CD4-positive, alpha-beta memory T cell (primary cell): ENCODE data around the gene CHRM2. TPM values are rescaled to one million over a fixed set of nuclear protein-coding genes. Genes with fewer than 3 reads are reported as not detected.

Experiments
- CTCF ChIA-PET: fragments of 350-600 bp; sonication (Branson Sonifier 250); formaldehyde crosslinking; loops from one replicate; lab custom pipeline; 2021; ENCODE audit warnings: inconsistent platforms; ENCODE audit not compliant: partially characterized antibody; lab: Charles Lee
- POLR2A ChIA-PET: fragments of 350-600 bp; sonication (Branson Sonifier 250); formaldehyde crosslinking; loops from one replicate; lab custom pipeline; 2021; ENCODE audit not compliant: partially characterized antibody; lab: Charles Lee
- DNase-seq, 5 donors: peaks; one replicate each; pipeline versions ENCODE4 v3.0.0 to v3.0.0-alpha.2; 2020 to 2022; ENCODE audit warnings: mixed read lengths in 1 of 5
- H3K27ac ChIP-seq: one replicate; pipeline ENCODE4 v1.7.0; 2013; ENCODE audit warnings: low read depth, low read length
- H3K27me3 ChIP-seq: 2 replicates; pipeline ENCODE4 v1.7.0; 2013; ENCODE audit warnings: mild to moderate bottlenecking, low read length, moderate library complexity; ENCODE audit not compliant: insufficient read depth
- H3K36me3 ChIP-seq: 2 replicates; pipeline ENCODE4 v1.7.0; 2013; ENCODE audit warnings: mild to moderate bottlenecking, low read length, moderate library complexity; ENCODE audit not compliant: insufficient read depth
- H3K4me1 ChIP-seq: 2 replicates; pipeline ENCODE4 v1.7.0; 2013; ENCODE audit warnings: mild to moderate bottlenecking, low read length, moderate library complexity; ENCODE audit not compliant: insufficient read depth
- H3K4me3 ChIP-seq, 2 donors: one replicate each; pipeline ENCODE4 v1.7.0; 2013; ENCODE audit warnings: low read length in 2 of 2, mild to moderate bottlenecking in 1 of 2
- H3K9me3 ChIP-seq, 2 donors: one replicate each; pipeline ENCODE4 v1.7.0; 2013; ENCODE audit warnings: low read length in 2 of 2, control low read depth in 1 of 2; ENCODE audit not compliant: control insufficient read depth in 1 of 2
- H3K27ac Mint-ChIP-seq, 7 donors: one replicate each; pipeline ENCODE4 v1.8.0; 2020 to 2021; ENCODE audit warnings: mixed read lengths in 7 of 7, mild to moderate bottlenecking in 6 of 7, inconsistent platforms in 3 of 7, moderate library complexity in 3 of 7
- H3K27me3 Mint-ChIP-seq, 2 donors: one replicate each; pipeline ENCODE4 v1.8.0; 2020 to 2021; ENCODE audit warnings: mixed read lengths in 2 of 2
- H3K36me3 Mint-ChIP-seq, 2 donors: one replicate each; pipeline ENCODE4 v1.8.0; 2020 to 2021; ENCODE audit warnings: mixed read lengths in 2 of 2, inconsistent platforms in 1 of 2, mild to moderate bottlenecking in 1 of 2
- H3K4me1 Mint-ChIP-seq, 4 donors: one replicate each; pipeline ENCODE4 v1.8.0; 2020 to 2021; ENCODE audit warnings: mixed read lengths in 4 of 4, mild to moderate bottlenecking in 1 of 4
- H3K4me3 Mint-ChIP-seq, 8 donors: one replicate each; pipeline ENCODE4 v1.8.0; 2020 to 2021; ENCODE audit warnings: mixed read lengths in 8 of 8, mild to moderate bottlenecking in 7 of 8, moderate library complexity in 6 of 8, inconsistent platforms in 3 of 8
- H3K9me3 Mint-ChIP-seq, 8 donors: one replicate each; pipeline ENCODE4 v1.8.0; 2020 to 2021; ENCODE audit warnings: mixed read lengths in 8 of 8, mild to moderate bottlenecking in 5 of 8, inconsistent platforms in 3 of 8, moderate library complexity in 1 of 8
- intact Hi-C: fragments of 100-400 bp; cut with micrococcal nuclease; formaldehyde crosslinking; loops from one replicate; pipeline ENCODE4 v1.15.1; 2023
- polyA plus RNA-seq, 2 donors: library from polyadenylated mRNA; unstranded; fragments of 300-500 nt; fragmentation: Illumina TruSeq; gene quantifications; one replicate each; pipeline ENCODE4 v1.2.3, GENCODE V29; 2021
- total RNA-seq, 2 experiments: library from RNA; stranded (reverse); gene quantifications; one replicate each; pipeline ENCODE4 v1.2.3, GENCODE V29; 2021

Gene CHRM2
- total and polyA plus RNA-seq, 4 experiments from 2014 or later: not detected

GRCh38 chr7:136940917-136941316 lies 72.5 kb downstream of the CHRM2 start:
- Mint-ChIP-seq H3K27me3 (no peaks in the 10 kb centered on the region), H3K4me1 (no peaks in the 10 kb centered on the region), H3K9me3 (peaks cover 0 to 10% (median under 1%) of the 10 kb centered on the region in 8 donors), H3K4me3 (no peak overlapping the region), H3K36me3 (no peaks in the 10 kb centered on the region), H3K27ac (no peak overlapping the region)
- no peak overlapping the region for H3K4me3 ChIP-seq
- H3K9me3 ChIP-seq: no peaks in the 10 kb centered on the region
- no peaks in the 10 kb centered on the region for H3K27me3 ChIP-seq
- CTCF ChIA-PET: no interaction called here
- no peaks in the 10 kb centered on the region for H3K4me1 ChIP-seq
- POLR2A ChIA-PET: no interaction called here
- no peak for DNase-seq
- H3K36me3 ChIP-seq: no peaks in the 10 kb centered on the region
- intact Hi-C loops: no loop called here
- no peak overlapping the region for H3K27ac ChIP-seq

- peaks cover 0 to 9% (median under 1%) of the 10 kb centered on the region in 8 donors for H3K9me3 Mint-ChIP-seq
Observed at GRCh38 chr7:136941816-136942215, 73.4 kb downstream of the CHRM2 start.

DNA sequence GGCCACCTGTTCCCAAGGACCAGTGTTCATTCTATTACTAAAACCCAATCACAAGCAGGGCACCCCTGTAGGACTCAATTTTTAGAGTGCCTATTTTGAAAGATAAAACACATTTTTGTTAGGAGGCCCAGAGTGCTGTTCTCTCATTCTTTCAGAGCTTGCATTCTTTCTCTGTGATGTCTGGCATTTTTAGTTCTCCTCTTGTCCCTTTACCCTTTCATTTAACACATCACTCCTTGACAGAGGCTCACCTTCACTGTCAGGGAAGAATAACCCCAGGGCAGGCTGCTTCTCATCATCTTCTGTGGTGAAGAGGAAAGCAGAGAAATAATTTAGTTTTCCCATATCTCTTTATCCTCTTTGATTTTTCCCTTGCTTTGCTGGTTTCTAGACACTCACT lies 73.9 kb downstream of the CHRM2 start:
- DNase-seq: no peak
- H3K4me1 ChIP-seq: no peaks in the 10 kb centered on the region
- no peaks in the 10 kb centered on the region for H3K27me3 Mint-ChIP-seq
- ChIA-PET POLR2A (no interaction called here), CTCF (interaction anchor here (1.2 kb wide), 1 partner anchor 17 kb away, joined by 4 read pairs; no protein-coding TSS in a partner anchor)
- peaks cover 0 to 7% (median 0%) of the 10 kb centered on the region in 8 donors for H3K9me3 Mint-ChIP-seq
- no peaks in the 10 kb centered on the region for H3K4me1 Mint-ChIP-seq
- no peaks in the 10 kb centered on the region for H3K9me3 ChIP-seq
- H3K27ac ChIP-seq: no peak overlapping the region
- intact Hi-C loops: no loop called here
- no peaks in the 10 kb centered on the region for H3K36me3 Mint-ChIP-seq
- H3K27me3 ChIP-seq: no peaks in the 10 kb centered on the region
- H3K4me3 Mint-ChIP-seq: peak overlapping the region in 1 of 8 donors; percentile 1
- H3K36me3 ChIP-seq: no peaks in the 10 kb centered on the region
- H3K27ac Mint-ChIP-seq: no peak overlapping the region
- no peak overlapping the region for H3K4me3 ChIP-seq

More at GRCh38 chr7:136941816-136942215, 73.4 kb downstream of the CHRM2 start:
- no peaks in the 10 kb centered on the region for H3K27me3 ChIP-seq
- no peaks in the 10 kb centered on the region for H3K27me3 Mint-ChIP-seq
- DNase-seq: no peak
- no peaks in the 10 kb centered on the region for H3K9me3 ChIP-seq
- ChIA-PET POLR2A (no interaction called here), CTCF (interaction anchor here (1.2 kb wide), 1 partner anchor 17 kb away, joined by 4 read pairs; no protein-coding TSS in a partner anchor)
- no peak overlapping the region for H3K27ac ChIP-seq
- no peak overlapping the region for H3K27ac Mint-ChIP-seq
- no peaks in the 10 kb centered on the region for H3K4me1 Mint-ChIP-seq
- no peak overlapping the region for H3K4me3 ChIP-seq
- no peaks in the 10 kb centered on the region for H3K36me3 ChIP-seq
- H3K4me3 Mint-ChIP-seq: no peak overlapping the region
- H3K36me3 Mint-ChIP-seq: no peaks in the 10 kb centered on the region
- intact Hi-C loops: no loop called here
- H3K4me1 ChIP-seq: no peaks in the 10 kb centered on the region

GRCh38 chr7:136942994-136943393 lies 74.5 kb downstream of the CHRM2 start:
- Histone ChIP-seq H3K27ac (no peak overlapping the region), H3K4me1 (no peaks in the 10 kb centered on the region), H3K4me3 (no peak overlapping the region), H3K27me3 (no peaks in the 10 kb centered on the region), H3K9me3 (no peaks in the 10 kb centered on the region), H3K36me3 (no peaks in the 10 kb centered on the region)
- CTCF ChIA-PET: no interaction called here
- POLR2A ChIA-PET: no interaction called here
- H3K27me3 Mint-ChIP-seq: no peaks in the 10 kb centered on the region
- no peak for DNase-seq
- no peaks in the 10 kb centered on the region for H3K4me1 Mint-ChIP-seq
- intact Hi-C loops: no loop called here
- H3K36me3 Mint-ChIP-seq: no peaks in the 10 kb centered on the region
- peaks cover 0 to 9% (median 2%) of the 10 kb centered on the region in 8 donors for H3K9me3 Mint-ChIP-seq
- H3K4me3 Mint-ChIP-seq: no peak overlapping the region
- peak overlapping the region in 1 of 7 donors; percentile 3 for H3K27ac Mint-ChIP-seq

GRCh38 chr7:136947347-136947746 lies 78.9 kb downstream of the CHRM2 start:
- intact Hi-C loops: no loop called here

DNA sequence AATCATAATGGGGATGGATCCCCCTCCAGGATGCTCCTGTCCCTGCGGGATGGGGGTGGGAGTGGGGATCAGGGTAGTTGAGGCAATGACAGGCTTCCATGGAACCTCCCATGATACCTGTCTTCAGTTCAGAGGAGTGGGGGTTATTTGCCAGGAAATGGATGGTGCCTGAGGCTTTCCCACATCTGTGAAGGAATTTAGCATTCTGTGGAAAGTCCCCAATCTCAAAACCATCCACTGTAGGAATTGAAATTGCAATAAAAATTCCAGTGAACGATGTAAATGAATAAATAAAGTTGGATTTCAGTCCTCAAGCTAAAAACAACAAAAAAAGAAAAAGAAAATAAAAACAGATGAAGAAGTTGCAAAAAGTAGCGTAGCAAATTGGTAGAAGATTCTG lies 81.9 kb downstream of the CHRM2 start:
- Histone ChIP-seq H3K4me3 (no peak overlapping the region), H3K27me3 (no peaks in the 10 kb centered on the region), H3K9me3 (no peaks in the 10 kb centered on the region), H3K4me1 (no peaks in the 10 kb centered on the region), H3K27ac (no peak overlapping the region), H3K36me3 (no peaks in the 10 kb centered on the region)
- Mint-ChIP-seq H3K27ac (no peak overlapping the region), H3K36me3 (no peaks in the 10 kb centered on the region), H3K4me1 (no peaks in the 10 kb centered on the region), H3K4me3 (no peak overlapping the region), H3K27me3 (no peaks in the 10 kb centered on the region), H3K9me3 (peaks cover 3 to 22% (median 6%) of the 10 kb centered on the region in 8 donors)
- no peak for DNase-seq
- ChIA-PET POLR2A (no interaction called here), CTCF (no interaction called here)
- intact Hi-C loops: no loop called here

More at GRCh38 chr7:136947347-136947746, 78.9 kb downstream of the CHRM2 start:
- no peak overlapping the region for H3K4me3 ChIP-seq
- H3K36me3 Mint-ChIP-seq: no peaks in the 10 kb centered on the region
- H3K27me3 ChIP-seq: no peaks in the 10 kb centered on the region
- H3K4me1 ChIP-seq: no peaks in the 10 kb centered on the region
- H3K9me3 ChIP-seq: no peaks in the 10 kb centered on the region
- CTCF ChIA-PET: no interaction called here
- H3K27ac Mint-ChIP-seq: no peak overlapping the region
- no peaks in the 10 kb centered on the region for H3K36me3 ChIP-seq
- H3K27ac ChIP-seq: no peak overlapping the region
- no peaks in the 10 kb centered on the region for H3K4me1 Mint-ChIP-seq
- POLR2A ChIA-PET: no interaction called here
- DNase-seq: no peak
- no peaks in the 10 kb centered on the region for H3K27me3 Mint-ChIP-seq
- peaks cover 3 to 17% (median 6%) of the 10 kb centered on the region in 8 donors for H3K9me3 Mint-ChIP-seq
- H3K4me3 Mint-ChIP-seq: no peak overlapping the region

DNA sequence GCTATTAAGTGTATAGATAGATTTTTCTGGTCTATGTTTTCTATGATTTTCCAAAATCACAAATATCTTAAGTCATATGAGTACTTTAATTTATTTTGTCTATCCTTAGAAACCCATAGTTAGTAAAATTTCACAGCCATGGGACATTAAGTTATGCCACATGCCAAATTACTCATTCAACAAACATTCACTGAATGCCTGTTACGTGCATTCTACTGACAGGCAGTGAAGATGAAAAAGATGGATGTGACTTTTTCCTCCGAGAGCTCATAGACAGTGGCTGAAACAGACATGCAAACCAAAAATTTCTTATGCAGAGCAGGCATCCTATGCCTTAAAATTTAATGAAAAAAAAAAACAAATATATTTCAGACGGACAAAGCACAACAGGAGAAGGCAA lies 84.9 kb downstream of the CHRM2 start:
- intact Hi-C loops: no loop called here

More for the DNA sequence above, 84.9 kb downstream of the CHRM2 start:
- H3K9me3 Mint-ChIP-seq: peaks cover 0 to 15% (median 4%) of the 10 kb centered on the region in 8 donors
- ChIA-PET CTCF (no interaction called here), POLR2A (no interaction called here)
- no peaks in the 10 kb centered on the region for H3K36me3 ChIP-seq
- DNase-seq: no peak
- H3K4me1 Mint-ChIP-seq: no peaks in the 10 kb centered on the region
- H3K4me3 ChIP-seq: no peak overlapping the region
- H3K36me3 Mint-ChIP-seq: no peaks in the 10 kb centered on the region
- H3K27me3 ChIP-seq: no peaks in the 10 kb centered on the region
- H3K9me3 ChIP-seq: no peaks in the 10 kb centered on the region
- no peak overlapping the region for H3K27ac ChIP-seq
- no peaks in the 10 kb centered on the region for H3K27me3 Mint-ChIP-seq
- H3K4me3 Mint-ChIP-seq: no peak overlapping the region
- no peak overlapping the region for H3K27ac Mint-ChIP-seq
- no peaks in the 10 kb centered on the region for H3K4me1 ChIP-seq
